ENCODE measurements around the gene STAG2.
"Not testable (repeated sequence)": the region's sequence is repeated elsewhere in the genome, so short reads cannot be mapped to it uniquely, and the experiment has no call there.

STAG2 gene

GRCh38 chrX:124023838-124024238, 62.3 kb downstream of the STAG2 start:
- H3K36me3 ChIP-seq (ENCODE audit: control insufficient read depth in 5 of 5, insufficient read depth in 5 of 5, low read length in 5 of 5), result peaks cover 0 to 12% (median 0%) of the 10 kb centered on the region in 5 donors
- no peak overlapping the region for H3K27ac ChIP-seq (ENCODE audit: low read depth, low read length)
- H3K9me3 ChIP-seq (ENCODE audit: control insufficient read depth in 5 of 5, low read length in 5 of 5), result no peaks in the 10 kb centered on the region
- H3K4me1 ChIP-seq (ENCODE audit: control insufficient read depth in 5 of 5, insufficient read depth in 5 of 5, low read length in 5 of 5), result peaks cover 0 to 3% (median 0%) of the 10 kb centered on the region in 5 donors
- no peaks in the 10 kb centered on the region for H3K27me3 ChIP-seq (ENCODE audit: control insufficient read depth in 5 of 5, insufficient read depth in 4 of 5, low read length in 5 of 5)
- H3K4me3 ChIP-seq (ENCODE audit: low read depth in 1 of 5, low read length in 5 of 5), result no peak overlapping the region
- no peak overlapping the region for H3K9ac ChIP-seq (ENCODE audit: low read length in 5 of 5)

- no peaks in the 10 kb centered on the region for H3K27me3 ChIP-seq (ENCODE audit: control insufficient read depth in 5 of 5, insufficient read depth in 4 of 5, low read length in 5 of 5)
- no peaks in the 10 kb centered on the region for H3K9me3 ChIP-seq (ENCODE audit: control insufficient read depth in 5 of 5, low read length in 5 of 5)
- no peak overlapping the region for H3K27ac ChIP-seq (ENCODE audit: low read depth, low read length)
- no peak overlapping the region for H3K9ac ChIP-seq (ENCODE audit: low read length in 5 of 5)
- H3K4me1 ChIP-seq (ENCODE audit: control insufficient read depth in 5 of 5, insufficient read depth in 5 of 5, low read length in 5 of 5), result peaks cover 0 to 9% (median 0%) of the 10 kb centered on the region in 5 donors
- H3K36me3 ChIP-seq (ENCODE audit: control insufficient read depth in 5 of 5, insufficient read depth in 5 of 5, low read length in 5 of 5), result peaks cover 0 to 12% (median 0%) of the 10 kb centered on the region in 5 donors
- H3K4me3 ChIP-seq (ENCODE audit: low read depth in 1 of 5, low read length in 5 of 5), result no peak overlapping the region
Observed at GRCh38 chrX:124026529-124026928, 65.0 kb downstream of the STAG2 start.

- H3K4me1 ChIP-seq (ENCODE audit: control insufficient read depth in 5 of 5, insufficient read depth in 5 of 5, low read length in 5 of 5), result peaks cover 0 to 9% (median 0%) of the 10 kb centered on the region in 5 donors
- no peaks in the 10 kb centered on the region for H3K27me3 ChIP-seq (ENCODE audit: control insufficient read depth in 5 of 5, insufficient read depth in 4 of 5, low read length in 5 of 5)
- no peak overlapping the region for H3K27ac ChIP-seq (ENCODE audit: low read depth, low read length)
- peaks cover 0 to 12% (median 0%) of the 10 kb centered on the region in 5 donors for H3K36me3 ChIP-seq (ENCODE audit: control insufficient read depth in 5 of 5, insufficient read depth in 5 of 5, low read length in 5 of 5)
- H3K9ac ChIP-seq (ENCODE audit: low read length in 5 of 5), result no peak overlapping the region
- no peaks in the 10 kb centered on the region for H3K9me3 ChIP-seq (ENCODE audit: control insufficient read depth in 5 of 5, low read length in 5 of 5)
- H3K4me3 ChIP-seq (ENCODE audit: low read depth in 1 of 5, low read length in 5 of 5), result no peak overlapping the region
Observed at GRCh38 chrX:124028182-124028581, 66.7 kb downstream of the STAG2 start.

- Histone ChIP-seq H3K9me3 (ENCODE audit: control insufficient read depth in 5 of 5, low read length in 5 of 5) (no peaks in the 10 kb centered on the region), H3K9ac (ENCODE audit: low read length in 5 of 5) (no peak overlapping the region), H3K27ac (ENCODE audit: low read depth, low read length) (no peak overlapping the region), H3K27me3 (ENCODE audit: control insufficient read depth in 5 of 5, insufficient read depth in 4 of 5, low read length in 5 of 5) (no peaks in the 10 kb centered on the region), H3K4me3 (ENCODE audit: low read depth in 1 of 5, low read length in 5 of 5) (no peak overlapping the region), H3K4me1 (ENCODE audit: control insufficient read depth in 5 of 5, insufficient read depth in 5 of 5, low read length in 5 of 5) (peaks cover 0 to 9% (median 0%) of the 10 kb centered on the region in 5 donors), H3K36me3 (ENCODE audit: control insufficient read depth in 5 of 5, insufficient read depth in 5 of 5, low read length in 5 of 5) (peaks cover 0 to 12% (median 0%) of the 10 kb centered on the region in 5 donors)
Observed at GRCh38 chrX:124030520-124030919, 69.0 kb downstream of the STAG2 start.

GRCh38 chrX:124033821-124034220, 72.3 kb downstream of the STAG2 start:
- no peak overlapping the region for H3K9ac ChIP-seq (ENCODE audit: low read length in 5 of 5)
- no peaks in the 10 kb centered on the region for H3K9me3 ChIP-seq (ENCODE audit: control insufficient read depth in 5 of 5, low read length in 5 of 5)
- H3K4me3 ChIP-seq (ENCODE audit: low read depth in 1 of 5, low read length in 5 of 5), result no peak overlapping the region
- no peaks in the 10 kb centered on the region for H3K27me3 ChIP-seq (ENCODE audit: control insufficient read depth in 5 of 5, insufficient read depth in 4 of 5, low read length in 5 of 5)
- peaks cover 0 to 8% (median 0%) of the 10 kb centered on the region in 5 donors for H3K36me3 ChIP-seq (ENCODE audit: control insufficient read depth in 5 of 5, insufficient read depth in 5 of 5, low read length in 5 of 5)
- peaks cover 0 to 9% (median 0%) of the 10 kb centered on the region in 5 donors for H3K4me1 ChIP-seq (ENCODE audit: control insufficient read depth in 5 of 5, insufficient read depth in 5 of 5, low read length in 5 of 5)
- no peak overlapping the region for H3K27ac ChIP-seq (ENCODE audit: low read depth, low read length)

- H3K4me1 ChIP-seq (ENCODE audit: control insufficient read depth in 5 of 5, insufficient read depth in 5 of 5, low read length in 5 of 5), result peaks cover 0 to 2% (median 0%) of the 10 kb centered on the region in 5 donors
Observed at GRCh38 chrX:124035657-124036056, 74.2 kb downstream of the STAG2 start.

GRCh38 chrX:124042042-124042441, 80.5 kb downstream of the STAG2 start:
- no peaks in the 10 kb centered on the region for H3K9me3 ChIP-seq (ENCODE audit: control insufficient read depth in 5 of 5, low read length in 5 of 5)
- H3K4me3 ChIP-seq (ENCODE audit: low read depth in 1 of 5, low read length in 5 of 5), result no peak overlapping the region
- peaks cover 0 to 8% (median 0%) of the 10 kb centered on the region in 5 donors for H3K36me3 ChIP-seq (ENCODE audit: control insufficient read depth in 5 of 5, insufficient read depth in 5 of 5, low read length in 5 of 5)
- no peaks in the 10 kb centered on the region for H3K27me3 ChIP-seq (ENCODE audit: control insufficient read depth in 5 of 5, insufficient read depth in 4 of 5, low read length in 5 of 5)
- H3K4me1 ChIP-seq (ENCODE audit: control insufficient read depth in 5 of 5, insufficient read depth in 5 of 5, low read length in 5 of 5), result no peaks in the 10 kb centered on the region
- no peak overlapping the region for H3K9ac ChIP-seq (ENCODE audit: low read length in 5 of 5)
- no peak overlapping the region for H3K27ac ChIP-seq (ENCODE audit: low read depth, low read length)

More at GRCh38 chrX:124035657-124036056, 74.2 kb downstream of the STAG2 start:
- no peaks in the 10 kb centered on the region for H3K9me3 ChIP-seq (ENCODE audit: control insufficient read depth in 5 of 5, low read length in 5 of 5)
- no peaks in the 10 kb centered on the region for H3K27me3 ChIP-seq (ENCODE audit: control insufficient read depth in 5 of 5, insufficient read depth in 4 of 5, low read length in 5 of 5)
- H3K36me3 ChIP-seq (ENCODE audit: control insufficient read depth in 5 of 5, insufficient read depth in 5 of 5, low read length in 5 of 5), result peaks cover 0 to 8% (median 0%) of the 10 kb centered on the region in 5 donors
- no peak overlapping the region for H3K4me3 ChIP-seq (ENCODE audit: low read depth in 1 of 5, low read length in 5 of 5)
- no peak overlapping the region for H3K27ac ChIP-seq (ENCODE audit: low read depth, low read length)
- H3K9ac ChIP-seq (ENCODE audit: low read length in 5 of 5), result no peak overlapping the region

- Histone ChIP-seq H3K4me1 (ENCODE audit: control insufficient read depth in 5 of 5, insufficient read depth in 5 of 5, low read length in 5 of 5) (no peaks in the 10 kb centered on the region), H3K4me3 (ENCODE audit: low read depth in 1 of 5, low read length in 5 of 5) (no peak overlapping the region), H3K9ac (ENCODE audit: low read length in 5 of 5) (no peak overlapping the region), H3K36me3 (ENCODE audit: control insufficient read depth in 5 of 5, insufficient read depth in 5 of 5, low read length in 5 of 5) (peaks cover 6 to 12% (median 8%) of the 10 kb centered on the region in 5 donors), H3K9me3 (ENCODE audit: control insufficient read depth in 5 of 5, low read length in 5 of 5) (no peaks in the 10 kb centered on the region), H3K27me3 (ENCODE audit: control insufficient read depth in 5 of 5, insufficient read depth in 4 of 5, low read length in 5 of 5) (no peaks in the 10 kb centered on the region), H3K27ac (ENCODE audit: low read depth, low read length) (no peak overlapping the region)
Observed at GRCh38 chrX:124045109-124045508, 83.6 kb downstream of the STAG2 start.

GRCh38 chrX:124084417-124084816, 122.9 kb downstream of the STAG2 start:
- not testable (repeated sequence) for H3K9me3 ChIP-seq (ENCODE audit: control insufficient read depth in 5 of 5, low read length in 5 of 5); H3K27ac ChIP-seq (ENCODE audit: low read depth, low read length); H3K4me1 ChIP-seq (ENCODE audit: control insufficient read depth in 5 of 5, insufficient read depth in 5 of 5, low read length in 5 of 5); H3K4me3 ChIP-seq (ENCODE audit: low read depth in 1 of 5, low read length in 5 of 5); H3K27me3 ChIP-seq (ENCODE audit: control insufficient read depth in 5 of 5, insufficient read depth in 4 of 5, low read length in 5 of 5); H3K9ac ChIP-seq (ENCODE audit: low read length in 5 of 5)
- peaks cover 16 to 40% (median 19%) of the 10 kb centered on the region in 5 donors for H3K36me3 ChIP-seq (ENCODE audit: control insufficient read depth in 5 of 5, insufficient read depth in 5 of 5, low read length in 5 of 5)

- no peak overlapping the region for H3K27ac ChIP-seq (ENCODE audit: low read depth, low read length)
- H3K27me3 ChIP-seq (ENCODE audit: control insufficient read depth in 5 of 5, insufficient read depth in 4 of 5, low read length in 5 of 5), result no peaks in the 10 kb centered on the region
- no peak overlapping the region for H3K9ac ChIP-seq (ENCODE audit: low read length in 5 of 5)
- H3K4me3 ChIP-seq (ENCODE audit: low read depth in 1 of 5, low read length in 5 of 5), result no peak overlapping the region
- peaks cover 16 to 42% (median 19%) of the 10 kb centered on the region in 5 donors for H3K36me3 ChIP-seq (ENCODE audit: control insufficient read depth in 5 of 5, insufficient read depth in 5 of 5, low read length in 5 of 5)
- peaks cover 0 to 9% (median 0%) of the 10 kb centered on the region in 5 donors for H3K4me1 ChIP-seq (ENCODE audit: control insufficient read depth in 5 of 5, insufficient read depth in 5 of 5, low read length in 5 of 5)
- H3K9me3 ChIP-seq (ENCODE audit: control insufficient read depth in 5 of 5, low read length in 5 of 5), result no peaks in the 10 kb centered on the region
Observed at GRCh38 chrX:124085063-124085462, 123.6 kb downstream of the STAG2 start.
